OCI-LY7 (cell line): ENCODE measurements around the gene USH1C. TPM values are rescaled to one million over a fixed set of nuclear protein-coding genes. Genes with fewer than 3 reads are reported as not detected.

Experiments
- BruUV-seq: library from RNA; stranded (reverse); fragments of 400-500 nt; replicated peaks from 2 replicates; lab custom pipeline; 2021; lab: Mats Ljungman, UMichigan
- CTCF ChIA-PET: fragments of 300-600 bp; sonication (Branson Sonifier 250); formaldehyde crosslinking; loops from one replicate; lab custom pipeline; 2022; ENCODE audit warnings: antibody characterized with exemption; ENCODE audit not compliant: unreplicated experiment; lab: Charles Lee
- POLR2A ChIA-PET: fragments of 300-600 bp; sonication (Branson Sonifier 250); formaldehyde crosslinking; loops from one replicate; lab custom pipeline; 2022; ENCODE audit warnings: antibody characterized with exemption; lab: Charles Lee
- DNase-seq: peaks from one replicate; pipeline ENCODE4 v3.0.0-alpha.2; 2015; ENCODE audit warnings: low spot score
- H2AFZ ChIP-seq: fragments of 200-600 bp; sonication (generic), shearing (Covaris generic); 2 replicates; pipeline ENCODE4 v1.6.1; 2014; ENCODE audit warnings: mild to moderate bottlenecking, antibody characterized with exemption, low read length, moderate library complexity
- H3K27ac ChIP-seq: fragments of 200-600 bp; sonication (generic); 2 replicates; pipeline ENCODE4 v1.5.1; 2014; ENCODE audit warnings: mixed run types, low read depth, mild to moderate bottlenecking, moderate library complexity, low read length, inconsistent platforms; ENCODE audit not compliant: poor library complexity, severe bottlenecking
- H3K36me3 ChIP-seq: fragments of 200-600 bp; sonication (generic); 2 replicates; pipeline ENCODE4 v1.6.1; 2014; ENCODE audit warnings: mild to moderate bottlenecking, antibody characterized with exemption, low read length, moderate library complexity, mixed read lengths; ENCODE audit not compliant: insufficient read depth
- H3K4me1 ChIP-seq: fragments of 200-600 bp; sonication (generic); 2 replicates; pipeline ENCODE4 v1.5.1; 2014; ENCODE audit warnings: mild to moderate bottlenecking, low read length; ENCODE audit not compliant: insufficient read depth, poor library complexity, severe bottlenecking
- H3K4me2 ChIP-seq: fragments of 200-600 bp; sonication (generic); 2 replicates; pipeline ENCODE4 v1.6.1; 2014; ENCODE audit warnings: mild to moderate bottlenecking, low read length
- H3K4me3 ChIP-seq: fragments of 200-600 bp; sonication (generic); 2 replicates; pipeline ENCODE4 v1.5.1; 2014; ENCODE audit warnings: mild to moderate bottlenecking, low read depth, low read length; ENCODE audit not compliant: poor library complexity, severe bottlenecking
- H3K79me2 ChIP-seq: fragments of 200-600 bp; sonication (generic); 2 replicates; pipeline ENCODE4 v1.6.1; 2016; ENCODE audit warnings: low read depth, mild to moderate bottlenecking, low read length, moderate library complexity, mixed read lengths; ENCODE audit not compliant: insufficient read depth
- H3K9me2 ChIP-seq: fragments of 200-600 bp; sonication (generic); 2 replicates; pipeline ENCODE4 v1.6.1; 2016; ENCODE audit warnings: mild to moderate bottlenecking, low read length, mixed read lengths; ENCODE audit not compliant: insufficient read depth
- H3K9me3 ChIP-seq: fragments of 200-600 bp; sonication (generic); 2 replicates; pipeline ENCODE4 v1.6.1; 2014; ENCODE audit warnings: mild to moderate bottlenecking, mixed run types, low read length, mixed read lengths
- H4K20me1 ChIP-seq: fragments of 200-600 bp; sonication (generic); 2 replicates; pipeline ENCODE4 v1.6.1; 2014; ENCODE audit warnings: mild to moderate bottlenecking, antibody characterized with exemption, low read length, moderate library complexity, mixed read lengths; ENCODE audit not compliant: insufficient read depth
- EZH2phosphoT487 ChIP-seq: fragments of 200-600 bp; sonication (generic); IDR thresholded peaks from 2 replicates; pipeline ENCODE4 v1.6.1; 2018; ENCODE audit warnings: low read depth, borderline replicate concordance, mild to moderate bottlenecking, mixed run types, antibody characterized with exemption, low read length, moderate library complexity, mixed read lengths
- intact Hi-C: fragments of 100-400 bp; cut with micrococcal nuclease; formaldehyde crosslinking; loops from one replicate; pipeline ENCODE4 v1.10.0; 2022; ENCODE audit not compliant: unreplicated experiment
- total RNA-seq, 2 experiments: library from RNA; depleted of rRNA in 1 of 2; stranded (reverse); fragments of >200 nt in 1 of 2; shearing (Covaris generic) in 1 of 2; gene quantifications; 2 replicates each; pipeline ENCODE4 v1.2.3, GENCODE V29; 2014 to 2022
- TF ChIP-seq, protein P1 (sequence below): fragments of 200-600 bp; sonication (generic); conservative IDR thresholded peaks from 2 replicates; pipeline ENCODE4 v1.5.1; 2014; ENCODE audit warnings: mild to moderate bottlenecking, antibody characterized with exemption, low read length, moderate library complexity, mixed read lengths

Gene USH1C
- total RNA-seq, 2 experiments from 2014 or later = not detected

DNA sequence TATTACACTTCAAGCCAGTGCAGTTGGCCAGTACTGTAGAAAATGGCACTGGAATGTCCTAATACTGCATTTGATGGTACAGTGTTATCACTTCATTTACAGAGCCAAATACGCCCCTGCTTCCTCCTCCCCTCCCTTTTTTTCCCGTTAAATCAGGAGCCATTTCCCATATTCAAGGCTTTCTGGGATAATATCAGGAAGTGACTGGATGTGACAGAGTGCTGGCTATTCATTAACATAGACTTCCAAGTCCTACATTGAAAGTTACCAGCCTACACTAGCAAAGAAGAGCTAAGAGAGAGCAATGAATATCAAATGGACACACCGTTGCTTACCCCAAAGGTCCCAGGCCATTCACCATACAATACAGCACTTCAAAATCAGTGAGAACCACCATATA lies 35.4 kb downstream of the USH1C start:
- no peak overlapping the region for H3K4me2 ChIP-seq
- no peaks in the 10 kb centered on the region for H3K79me2 ChIP-seq
- TF ChIP-seq, protein P1, sequence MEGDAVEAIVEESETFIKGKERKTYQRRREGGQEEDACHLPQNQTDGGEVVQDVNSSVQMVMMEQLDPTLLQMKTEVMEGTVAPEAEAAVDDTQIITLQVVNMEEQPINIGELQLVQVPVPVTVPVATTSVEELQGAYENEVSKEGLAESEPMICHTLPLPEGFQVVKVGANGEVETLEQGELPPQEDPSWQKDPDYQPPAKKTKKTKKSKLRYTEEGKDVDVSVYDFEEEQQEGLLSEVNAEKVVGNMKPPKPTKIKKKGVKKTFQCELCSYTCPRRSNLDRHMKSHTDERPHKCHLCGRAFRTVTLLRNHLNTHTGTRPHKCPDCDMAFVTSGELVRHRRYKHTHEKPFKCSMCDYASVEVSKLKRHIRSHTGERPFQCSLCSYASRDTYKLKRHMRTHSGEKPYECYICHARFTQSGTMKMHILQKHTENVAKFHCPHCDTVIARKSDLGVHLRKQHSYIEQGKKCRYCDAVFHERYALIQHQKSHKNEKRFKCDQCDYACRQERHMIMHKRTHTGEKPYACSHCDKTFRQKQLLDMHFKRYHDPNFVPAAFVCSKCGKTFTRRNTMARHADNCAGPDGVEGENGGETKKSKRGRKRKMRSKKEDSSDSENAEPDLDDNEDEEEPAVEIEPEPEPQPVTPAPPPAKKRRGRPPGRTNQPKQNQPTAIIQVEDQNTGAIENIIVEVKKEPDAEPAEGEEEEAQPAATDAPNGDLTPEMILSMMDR = no peak
- TF ChIP-seq EZH2phosphoT487 = no peak
- H2AFZ ChIP-seq = no peak overlapping the region
- BruUV-seq = no TSS peak
- CTCF ChIA-PET = interaction anchor here (0.6 kb wide), 2 partner anchors 11 to 124 kb away, joined by 4 read pairs; no protein-coding TSS in a partner anchor
- DNase-seq = no peak
- H3K4me1 ChIP-seq = no peaks in the 10 kb centered on the region
- no peaks in the 10 kb centered on the region for H3K36me3 ChIP-seq
- no peak overlapping the region for H3K4me3 ChIP-seq
- no peaks in the 10 kb centered on the region for H3K9me2 ChIP-seq
- POLR2A ChIA-PET = interaction anchor here (1.0 kb wide), 1 partner anchor 8 kb away, joined by 3 read pairs; no protein-coding TSS in a partner anchor
- H3K27ac ChIP-seq = no peak overlapping the region
- H3K9me3 ChIP-seq = no peaks in the 10 kb centered on the region
- no peaks in the 10 kb centered on the region for H4K20me1 ChIP-seq
- intact Hi-C loops = no loop called here

DNA sequence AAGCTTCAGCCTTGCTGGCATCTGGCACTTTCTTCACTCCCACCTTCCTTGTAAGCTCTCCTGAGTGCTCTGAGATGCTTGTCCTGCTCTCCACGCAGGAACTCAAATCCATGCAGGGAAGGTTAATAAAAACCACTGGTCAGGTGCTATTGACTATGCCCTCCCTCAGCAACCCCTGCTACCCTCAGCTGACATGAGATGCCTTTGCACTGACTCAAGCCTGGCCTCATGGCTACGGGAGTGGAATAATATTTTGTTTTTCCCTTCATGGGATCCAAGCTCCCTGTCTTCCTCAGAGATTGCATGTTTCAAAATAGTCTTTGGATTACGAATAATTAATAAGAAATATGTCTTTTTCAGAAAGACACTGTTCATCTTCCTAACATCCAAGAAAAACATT lies 35.9 kb downstream of the USH1C start:
- Histone ChIP-seq H3K27ac (no peak overlapping the region), H3K36me3 (no peaks in the 10 kb centered on the region), H3K79me2 (no peaks in the 10 kb centered on the region), H3K4me1 (no peaks in the 10 kb centered on the region), H2AFZ (no peak overlapping the region), H3K9me3 (no peaks in the 10 kb centered on the region), H3K9me2 (no peaks in the 10 kb centered on the region), H3K4me2 (no peak overlapping the region), H3K4me3 (no peak overlapping the region), H4K20me1 (no peaks in the 10 kb centered on the region)
- POLR2A ChIA-PET = interaction anchor here (1.0 kb wide), 1 partner anchor 9 kb away, joined by 3 read pairs; no protein-coding TSS in a partner anchor
- no TSS peak for BruUV-seq
- intact Hi-C loops = no loop called here
- no peak for DNase-seq
- CTCF ChIA-PET = interaction anchor here (0.6 kb wide), 1 partner anchor 11 kb away, joined by 4 read pairs; no protein-coding TSS in a partner anchor
- TF ChIP-seq, protein P1 = no peak
- no peak for TF ChIP-seq EZH2phosphoT487

DNA sequence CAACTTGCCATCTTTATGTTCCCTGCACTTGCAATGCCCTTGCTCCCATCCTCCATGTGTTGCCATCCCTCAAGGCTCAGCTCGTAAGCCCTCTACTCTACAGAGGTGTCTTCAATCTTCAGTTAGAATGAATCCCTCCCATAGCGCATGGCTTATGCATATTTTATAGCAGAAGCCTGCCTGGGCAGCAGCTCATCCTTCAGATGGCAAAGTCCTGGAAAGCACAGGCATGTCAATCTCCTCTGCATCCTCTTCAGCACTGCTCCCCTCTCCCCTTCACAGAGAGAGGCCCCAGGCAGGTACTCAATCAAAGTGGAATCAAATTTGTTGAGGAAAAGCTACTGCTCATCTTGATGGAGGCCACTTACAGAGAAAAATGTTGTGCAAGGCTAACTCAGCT lies 36.4 kb downstream of the USH1C start:
- Histone ChIP-seq H3K9me2 (no peaks in the 10 kb centered on the region), H3K4me1 (no peaks in the 10 kb centered on the region), H3K4me2 (no peak overlapping the region), H4K20me1 (no peaks in the 10 kb centered on the region), H3K9me3 (no peaks in the 10 kb centered on the region), H3K36me3 (no peaks in the 10 kb centered on the region), H3K79me2 (no peaks in the 10 kb centered on the region), H2AFZ (no peak overlapping the region), H3K4me3 (no peak overlapping the region), H3K27ac (no peak overlapping the region)
- no TSS peak for BruUV-seq
- ChIA-PET POLR2A (interaction anchor here (1.0 kb wide), 1 partner anchor 9 kb away, joined by 3 read pairs; no protein-coding TSS in a partner anchor), CTCF (no interaction called here)
- intact Hi-C loops = no loop called here
- no peak for TF ChIP-seq EZH2phosphoT487
- TF ChIP-seq, protein P1 = no peak
- no peak for DNase-seq
